DOHH2 (cell line): ENCODE measurements around the gene CLCNKA.

ENCODE experiments used
- H3F3A ChIP-seq: fragments of 200-600 bp; sonication (generic), shearing (Covaris generic); 2 replicates; pipeline ENCODE4 v1.6.0; 2016; ENCODE audit warnings: antibody characterized with exemption, mild to moderate bottlenecking; ENCODE audit not compliant: control insufficient read depth, insufficient read depth
- H3K27ac ChIP-seq: fragments of 200-600 bp; sonication (generic); 2 replicates; pipeline ENCODE4 v1.5.1; 2014; ENCODE audit warnings: low read depth, mild to moderate bottlenecking, low read length, moderate library complexity
- H3K27me3 ChIP-seq: fragments of 200-600 bp; sonication (generic); 2 replicates; pipeline ENCODE4 v1.6.1; 2014; ENCODE audit warnings: mild to moderate bottlenecking, low read length, mixed read lengths; ENCODE audit not compliant: control insufficient read depth
- H3K36me3 ChIP-seq: fragments of 200-600 bp; sonication (generic); 2 replicates; pipeline ENCODE4 v1.6.1; 2014; ENCODE audit warnings: mild to moderate bottlenecking, low read length, moderate library complexity, mixed read lengths; ENCODE audit not compliant: control insufficient read depth
- H3K4me1 ChIP-seq: fragments of 200-600 bp; sonication (generic); 2 replicates; pipeline ENCODE4 v1.6.1; 2014; ENCODE audit warnings: mild to moderate bottlenecking, low read length, mixed read lengths; ENCODE audit not compliant: control insufficient read depth
- H3K4me2 ChIP-seq: fragments of 200-600 bp; sonication (generic); 2 replicates; pipeline ENCODE4 v1.6.0; 2014; ENCODE audit warnings: mild to moderate bottlenecking, low read length, moderate library complexity
- H3K4me3 ChIP-seq: fragments of 200-600 bp; sonication (generic); 2 replicates; pipeline ENCODE4 v1.5.1; 2014; ENCODE audit warnings: mild to moderate bottlenecking, low read length, mixed read lengths
- H3K79me2 ChIP-seq: fragments of 200-600 bp; sonication (generic); 2 replicates; pipeline ENCODE4 v1.6.1; 2014; ENCODE audit warnings: mild to moderate bottlenecking, low read length, mixed read lengths; ENCODE audit not compliant: control insufficient read depth
- H3K9me2 ChIP-seq: fragments of 200-600 bp; sonication (generic); replicated peaks from 2 replicates; pipeline ENCODE4 v1.6.1; 2014; ENCODE audit warnings: mild to moderate bottlenecking, low read length, mixed read lengths; ENCODE audit not compliant: control insufficient read depth
- H3K9me3 ChIP-seq: fragments of 200-600 bp; sonication (generic); 2 replicates; pipeline ENCODE4 v1.6.1; 2014; ENCODE audit warnings: antibody characterized with exemption, low read length, mixed read lengths; ENCODE audit not compliant: control insufficient read depth, insufficient read depth
- H4K20me1 ChIP-seq: fragments of 200-600 bp; sonication (generic); 2 replicates; pipeline ENCODE4 v1.6.0; 2014; ENCODE audit warnings: low read depth, mild to moderate bottlenecking, antibody characterized with exemption, low read length, moderate library complexity; ENCODE audit not compliant: control insufficient read depth, insufficient read depth
- CTCF ChIP-seq: fragments of 200-600 bp; sonication (generic); IDR thresholded peaks from one replicate; pipeline ENCODE4 v1.5.1; 2014; ENCODE audit warnings: antibody characterized with exemption, mild to moderate bottlenecking, low read depth, low read length; ENCODE audit not compliant: poor library complexity, severe bottlenecking
- EZH2phosphoT487 ChIP-seq: fragments of 200-600 bp; sonication (generic); IDR thresholded peaks from 2 replicates; pipeline ENCODE4 v1.6.1; 2017; ENCODE audit warnings: borderline replicate concordance, mild to moderate bottlenecking, antibody characterized with exemption, low read length, moderate library complexity, mixed read lengths

Gene CLCNKA

GRCh38 chr1:16063921-16064320, 42.1 kb downstream of the CLCNKA start:
- Histone ChIP-seq H3K4me3 (no peak overlapping the region), H3K27ac (no peak overlapping the region), H3K9me3 (no peaks in the 10 kb centered on the region), H3K4me2 (no peak overlapping the region), H3K27me3 (peaks cover 9% of the 10 kb centered on the region), H3F3A (no peaks in the 10 kb centered on the region), H3K79me2 (no peaks in the 10 kb centered on the region), H4K20me1 (no peaks in the 10 kb centered on the region), H3K9me2 (no peaks in the 10 kb centered on the region), H3K36me3 (no peaks in the 10 kb centered on the region), H3K4me1 (no peaks in the 10 kb centered on the region)
- no peak for TF ChIP-seq EZH2phosphoT487
- no peak for TF ChIP-seq CTCF

- Histone ChIP-seq H3K9me2 (no peaks in the 10 kb centered on the region), H3K79me2 (no peaks in the 10 kb centered on the region), H3K4me2 (no peak overlapping the region), H3K4me3 (no peak overlapping the region), H3K27me3 (peaks cover 16% of the 10 kb centered on the region), H3K27ac (no peak overlapping the region), H3K4me1 (no peaks in the 10 kb centered on the region), H4K20me1 (no peaks in the 10 kb centered on the region), H3F3A (no peaks in the 10 kb centered on the region), H3K9me3 (no peaks in the 10 kb centered on the region), H3K36me3 (no peaks in the 10 kb centered on the region)
- no peak for TF ChIP-seq EZH2phosphoT487
- no peak for TF ChIP-seq CTCF
These were observed 42.9 kb downstream of the CLCNKA start for GRCh38 chr1:16064536-16065268.

- Histone ChIP-seq H4K20me1 (no peaks in the 10 kb centered on the region), H3K27ac (no peak overlapping the region), H3F3A (no peaks in the 10 kb centered on the region), H3K4me3 (no peak overlapping the region), H3K27me3 (peaks cover 16% of the 10 kb centered on the region), H3K9me2 (no peaks in the 10 kb centered on the region), H3K4me1 (no peaks in the 10 kb centered on the region), H3K4me2 (no peak overlapping the region), H3K9me3 (no peaks in the 10 kb centered on the region), H3K36me3 (no peaks in the 10 kb centered on the region), H3K79me2 (no peaks in the 10 kb centered on the region)
- TF ChIP-seq CTCF = no peak
- TF ChIP-seq EZH2phosphoT487 = no peak
These were observed 43.4 kb downstream of the CLCNKA start for GRCh38 chr1:16065269-16065576.

DNA sequence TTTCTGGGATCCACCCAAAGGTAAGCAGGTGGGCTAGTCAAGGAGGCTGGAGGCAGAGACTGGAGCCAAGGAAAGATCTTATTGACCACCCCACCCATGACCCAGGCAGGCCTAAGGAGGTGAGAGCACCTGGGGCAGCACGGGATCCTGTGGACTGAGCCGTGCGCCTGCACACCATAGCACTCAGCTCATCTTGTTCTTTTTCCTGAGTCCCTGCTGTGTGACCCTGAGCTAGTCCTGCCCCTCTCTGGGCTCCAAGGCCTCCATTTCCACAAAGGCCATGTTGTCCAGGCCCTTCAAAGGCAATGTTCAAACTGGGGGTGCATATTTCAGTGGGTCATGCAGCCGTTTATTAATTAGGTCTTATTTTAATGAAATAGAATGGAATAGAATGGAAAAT, 44.4 kb downstream of the CLCNKA start:
- H3K4me3 ChIP-seq = no peak overlapping the region
- no peaks in the 10 kb centered on the region for H4K20me1 ChIP-seq
- no peaks in the 10 kb centered on the region for H3K36me3 ChIP-seq
- H3K4me1 ChIP-seq = no peaks in the 10 kb centered on the region
- TF ChIP-seq EZH2phosphoT487 = no peak
- no peak for TF ChIP-seq CTCF
- H3K4me2 ChIP-seq = no peak overlapping the region
- H3F3A ChIP-seq = no peaks in the 10 kb centered on the region
- H3K27me3 ChIP-seq = peaks cover 22% of the 10 kb centered on the region
- H3K79me2 ChIP-seq = no peaks in the 10 kb centered on the region
- no peaks in the 10 kb centered on the region for H3K9me2 ChIP-seq
- no peak overlapping the region for H3K27ac ChIP-seq
- H3K9me3 ChIP-seq = no peaks in the 10 kb centered on the region
